AG10803 (cell line): Measurements from ENCODE around the gene ZNF28.
"Not testable (repeated sequence)": the region's sequence is repeated elsewhere in the genome, so short reads cannot be mapped to it uniquely, and the experiment has no call there.

Source experiments
- DNase-seq: peaks from one replicate; pipeline ENCODE4 v3.0.0; 2010; ENCODE audit warnings: low read depth
- H3K4me3 ChIP-seq: 2 replicates; pipeline ENCODE4 v1.5.1; 2011; ENCODE audit warnings: mild to moderate bottlenecking, low read length, control low read depth
- TF ChIP-seq, protein P1 (sequence below): conservative IDR thresholded peaks from 2 replicates; pipeline ENCODE4 v1.5.1; 2011; ENCODE audit warnings: mild to moderate bottlenecking, low read length, control low read depth, inconsistent platforms

The ZNF28 gene

DNA sequence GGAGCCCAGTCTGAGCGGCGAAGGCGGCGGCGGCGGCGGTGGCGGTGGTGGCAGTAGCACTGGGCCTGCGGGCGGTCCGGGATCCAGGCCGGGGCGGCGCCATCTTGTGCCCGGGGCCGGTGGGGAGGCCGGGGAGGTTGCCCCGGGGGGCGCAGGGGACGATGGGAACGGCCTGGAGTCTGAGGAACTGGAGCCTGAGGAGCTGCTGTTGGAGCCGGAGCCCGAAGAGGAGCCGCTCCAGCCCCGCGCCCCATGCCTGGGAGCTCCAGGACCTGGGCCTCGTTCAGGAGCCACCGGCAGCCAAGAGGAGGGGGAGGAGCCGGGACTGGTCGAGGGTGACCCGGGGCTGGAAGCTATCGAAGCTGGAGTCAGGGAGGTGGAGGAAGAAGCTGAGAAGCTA is 11.6 kb downstream of the ZNF28 start:
- TF ChIP-seq, protein P1, sequence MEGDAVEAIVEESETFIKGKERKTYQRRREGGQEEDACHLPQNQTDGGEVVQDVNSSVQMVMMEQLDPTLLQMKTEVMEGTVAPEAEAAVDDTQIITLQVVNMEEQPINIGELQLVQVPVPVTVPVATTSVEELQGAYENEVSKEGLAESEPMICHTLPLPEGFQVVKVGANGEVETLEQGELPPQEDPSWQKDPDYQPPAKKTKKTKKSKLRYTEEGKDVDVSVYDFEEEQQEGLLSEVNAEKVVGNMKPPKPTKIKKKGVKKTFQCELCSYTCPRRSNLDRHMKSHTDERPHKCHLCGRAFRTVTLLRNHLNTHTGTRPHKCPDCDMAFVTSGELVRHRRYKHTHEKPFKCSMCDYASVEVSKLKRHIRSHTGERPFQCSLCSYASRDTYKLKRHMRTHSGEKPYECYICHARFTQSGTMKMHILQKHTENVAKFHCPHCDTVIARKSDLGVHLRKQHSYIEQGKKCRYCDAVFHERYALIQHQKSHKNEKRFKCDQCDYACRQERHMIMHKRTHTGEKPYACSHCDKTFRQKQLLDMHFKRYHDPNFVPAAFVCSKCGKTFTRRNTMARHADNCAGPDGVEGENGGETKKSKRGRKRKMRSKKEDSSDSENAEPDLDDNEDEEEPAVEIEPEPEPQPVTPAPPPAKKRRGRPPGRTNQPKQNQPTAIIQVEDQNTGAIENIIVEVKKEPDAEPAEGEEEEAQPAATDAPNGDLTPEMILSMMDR = no peak
- no peak for DNase-seq
- H3K4me3 ChIP-seq = no peak overlapping the region

- not testable (repeated sequence) for DNase-seq, H3K4me3 ChIP-seq
Measured at GRCh38 chr19:52799950-52800640, 21.3 kb downstream of the ZNF28 start.

GRCh38 chr19:52789440-52789839 is 32.0 kb downstream of the ZNF28 start:
- no peak for DNase-seq
- TF ChIP-seq, protein P1 = no peak
- H3K4me3 ChIP-seq = no peak overlapping the region

- DNase-seq = peak; percentile 56
- TF ChIP-seq, protein P1 = peak; percentile 17; the same call in 1 of the 2 replicates
- peak within 1 kb of the TSS; percentile 77 for H3K4me3 ChIP-seq
Measured at GRCh38 chr19:52786464-52787354, 34.7 kb downstream of the ZNF28 start, which contains the start of gene ZNF600. ZNF600 (minus strand) TSS chr19:52786791; CDS start chr19:52778888, 7,903 bp downstream.

DNA sequence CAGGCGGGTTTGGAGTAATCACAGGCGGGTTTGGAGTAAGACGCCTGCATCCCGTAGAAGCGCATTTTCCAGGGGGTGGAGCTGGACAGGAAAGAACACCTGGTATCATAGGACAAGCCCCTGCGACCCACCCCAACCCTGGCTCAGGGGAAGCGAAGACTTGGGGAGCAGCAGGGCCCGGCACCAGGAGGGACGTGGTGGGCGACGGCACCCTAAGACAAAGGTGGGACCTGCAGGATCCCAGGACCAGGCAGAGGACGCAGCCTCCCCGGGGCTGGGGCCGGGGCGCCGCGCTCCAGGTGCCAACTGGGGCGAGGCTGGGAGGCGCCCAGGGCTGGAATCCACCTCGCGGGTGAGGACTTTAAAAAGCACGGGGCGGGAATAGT is 35.4 kb downstream of the ZNF28 start:
- H3K4me3 ChIP-seq = peak overlapping the region; percentile 77
- DNase-seq = no peak
- TF ChIP-seq, protein P1 = no peak

- H3K4me3 ChIP-seq = no peak overlapping the region
- no peak for DNase-seq
- TF ChIP-seq, protein P1 = no peak
Measured at GRCh38 chr19:52785506-52785905, 35.9 kb downstream of the ZNF28 start.

- not testable (repeated sequence) for H3K4me3 ChIP-seq, DNase-seq
Measured at GRCh38 chr19:52782864-52783263, 38.6 kb downstream of the ZNF28 start.

- no peak for DNase-seq
- TF ChIP-seq, protein P1 = no peak
- H3K4me3 ChIP-seq = no peak overlapping the region
Measured at GRCh38 chr19:52778811-52779210, 42.6 kb downstream of the ZNF28 start.

DNA sequence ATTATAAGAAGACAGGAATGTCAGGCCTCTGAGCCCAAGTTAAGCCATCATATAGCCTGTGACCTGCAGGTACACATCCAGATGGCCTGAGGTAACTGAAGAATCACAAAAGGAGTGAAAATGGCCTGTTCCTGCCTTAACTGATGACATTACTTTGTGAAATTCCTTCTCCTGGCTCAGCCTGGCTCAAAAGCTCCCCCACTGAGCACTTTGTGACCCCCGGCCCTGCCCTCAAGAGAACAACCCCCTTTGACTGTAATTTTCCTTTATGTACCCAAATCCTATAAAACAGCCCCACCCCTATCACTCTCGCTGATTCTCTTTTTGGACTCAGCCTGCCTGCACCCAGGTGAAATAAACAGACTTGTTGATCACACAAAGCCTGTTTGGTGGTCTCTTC is 65.0 kb downstream of the ZNF28 start:
- H3K4me3 ChIP-seq, DNase-seq: not testable (repeated sequence)
